HG02938 (cell line): ENCODE data around the gene RALY.

Experiments
- ATAC-seq: cut with Tn5 transposase; IDR thresholded peaks from one replicate; pipeline ENCODE4 v1.9.1; 2021; ENCODE audit warnings: mild to moderate bottlenecking, moderate library complexity; ENCODE audit not compliant: unreplicated experiment

RALY gene

DNA sequence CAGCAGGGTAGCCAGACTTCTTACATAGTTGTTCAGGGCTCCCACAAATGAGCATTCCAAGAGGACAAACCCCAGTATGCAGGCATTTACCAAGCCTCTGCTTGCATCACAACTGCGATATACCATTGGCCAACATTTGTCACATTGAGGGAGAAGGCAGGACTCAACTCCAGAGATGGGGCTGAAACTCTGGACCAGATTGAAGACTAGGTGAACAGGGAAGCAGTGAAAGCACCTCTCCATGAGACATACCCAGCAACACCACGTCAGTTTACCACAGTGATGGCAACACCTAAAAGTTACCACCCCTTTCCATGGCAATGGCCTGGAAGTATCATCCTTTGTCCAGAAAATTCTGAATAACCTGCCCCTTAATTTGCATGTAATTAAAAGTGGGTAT, 7.9 kb upstream of the RALY start:
- ATAC-seq = no peak

DNA sequence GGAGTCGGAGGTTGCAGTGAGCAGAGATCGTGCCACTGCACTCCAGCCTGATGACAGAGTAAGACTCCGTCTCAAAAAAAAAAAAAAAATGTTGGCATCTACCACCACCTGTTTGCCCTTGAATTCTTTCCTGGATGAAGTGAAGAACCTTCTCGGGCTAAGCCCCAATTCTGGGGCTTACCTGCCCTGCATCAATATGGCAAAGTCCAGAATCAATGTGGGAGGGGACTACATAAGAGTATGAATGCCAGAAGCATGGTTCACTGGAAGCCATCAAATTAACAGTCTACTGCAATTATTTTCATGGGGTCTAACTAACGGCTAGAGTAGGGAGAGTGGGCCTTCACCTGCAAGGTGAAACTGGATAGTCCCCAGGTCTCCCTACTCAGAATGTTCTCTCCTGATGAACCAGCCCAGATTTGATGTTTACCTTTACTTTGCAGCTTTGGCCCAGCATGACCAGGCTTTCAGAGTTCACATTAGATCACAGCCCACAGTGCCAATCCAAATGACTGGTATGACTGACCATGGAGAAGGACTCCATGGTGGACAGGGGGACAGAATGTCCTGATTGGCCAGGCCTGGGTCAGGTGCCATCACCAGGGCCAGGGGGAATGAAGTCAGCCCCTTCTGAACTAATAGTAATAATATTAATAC, 7.0 kb upstream of the RALY start:
- no peak for ATAC-seq

DNA sequence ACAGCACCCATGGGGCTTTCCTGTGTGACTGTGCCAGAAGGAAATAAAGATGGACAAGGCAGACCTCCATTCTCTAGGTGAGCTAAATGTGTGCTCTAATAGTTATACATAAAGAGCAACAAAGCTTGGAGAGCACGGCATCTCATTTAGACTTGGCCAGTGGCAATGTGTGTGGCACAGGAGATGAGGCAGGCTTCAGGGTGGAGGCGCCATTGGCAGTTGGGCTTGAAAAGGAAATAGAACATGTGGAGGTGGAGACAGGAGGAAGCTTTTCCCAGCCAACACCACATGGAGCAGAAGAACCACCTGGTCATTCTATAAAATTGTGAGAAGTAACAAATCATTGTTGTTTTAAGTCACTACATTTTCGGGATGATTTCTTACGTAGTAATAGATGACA, 3.6 kb upstream of the RALY start:
- no peak for ATAC-seq

DNA sequence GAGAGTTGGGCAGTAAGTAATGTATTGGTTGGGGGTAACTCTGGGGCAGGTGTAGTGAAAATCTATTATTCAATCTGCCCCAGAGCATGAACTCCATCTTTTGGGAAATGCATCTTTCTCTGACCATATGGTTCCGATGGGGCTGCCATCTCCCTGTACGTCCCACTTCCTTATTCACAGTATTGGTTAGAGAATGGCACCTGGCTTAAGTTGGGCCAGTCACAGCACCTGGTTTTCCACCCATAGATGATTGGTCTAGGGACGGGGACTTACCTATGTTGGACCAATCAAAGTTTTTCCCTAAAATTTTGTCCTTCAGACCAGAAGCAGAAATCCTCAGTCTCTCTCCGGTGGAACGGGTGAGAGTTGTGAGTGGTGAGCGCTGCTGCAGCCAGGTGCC, 2.2 kb upstream of the RALY start:
- no peak for ATAC-seq

DNA sequence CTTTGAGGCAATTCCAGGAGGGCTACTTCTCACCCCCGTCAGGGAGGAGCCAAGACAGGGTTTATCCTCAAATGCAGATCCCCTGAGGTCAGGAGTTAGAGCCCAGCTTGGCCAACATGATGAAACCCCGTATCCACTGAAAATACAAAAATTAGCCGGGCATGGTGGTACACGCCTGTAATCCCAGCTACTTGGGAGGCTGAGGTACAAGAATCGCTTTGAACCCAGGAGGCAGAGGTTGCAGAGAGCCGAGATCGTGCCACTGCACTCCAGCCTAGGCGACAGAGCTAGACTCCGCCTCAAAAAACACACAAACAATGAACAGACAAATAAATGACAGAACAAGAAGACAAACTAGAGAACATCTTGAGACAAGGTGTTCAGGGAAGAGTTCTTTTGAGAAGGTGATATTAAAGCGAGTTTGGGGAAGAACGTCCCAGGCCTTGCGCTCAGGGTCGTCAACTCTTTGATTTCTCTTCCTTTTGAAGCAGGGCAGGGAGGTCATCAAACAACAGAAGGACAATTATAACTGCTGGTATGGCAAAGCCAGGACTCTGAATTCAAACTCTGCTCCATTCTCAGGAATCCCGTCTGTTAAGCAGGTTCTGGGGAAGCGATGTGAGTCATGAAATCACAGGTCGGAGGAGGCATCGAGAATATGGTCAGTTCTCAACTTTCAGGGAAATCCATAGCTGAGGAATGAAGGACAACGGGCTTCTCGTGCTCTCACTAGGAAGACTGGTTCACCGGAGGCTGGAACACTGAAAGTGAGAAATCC, 1.4 kb upstream of the RALY start:
- no peak for ATAC-seq

DNA sequence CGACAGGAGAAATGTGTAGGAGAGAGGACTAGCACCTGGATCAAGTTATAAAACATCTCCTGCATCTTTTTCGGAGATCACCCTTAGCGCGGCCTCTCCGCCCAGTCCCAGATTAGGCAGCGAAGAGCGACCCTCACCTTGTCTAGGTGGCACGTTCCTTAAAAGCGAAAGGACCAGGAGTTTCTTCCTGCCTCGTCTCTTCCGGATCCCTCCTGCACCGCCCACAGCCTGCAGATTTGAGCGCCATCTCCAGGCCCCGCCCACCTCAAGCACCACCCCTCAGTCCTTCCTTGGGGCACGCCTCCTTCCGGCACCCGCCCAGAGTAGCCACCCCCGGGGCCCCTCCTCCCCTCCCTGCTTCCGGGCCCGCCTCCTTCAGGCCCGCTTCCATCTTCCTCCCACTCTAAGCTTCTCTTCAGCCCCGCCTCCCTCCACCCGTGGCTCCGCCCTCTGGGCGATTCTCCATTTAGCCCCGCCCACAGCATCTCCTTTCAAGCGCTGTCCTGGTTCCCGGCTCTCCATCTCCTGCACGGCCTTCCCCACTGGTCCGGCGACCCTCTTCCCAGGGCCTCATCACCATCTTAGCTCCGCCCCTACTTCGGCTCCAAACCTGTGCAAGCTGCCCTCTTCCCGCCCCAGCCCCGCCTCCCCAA, 662 bp upstream of the RALY start:
- ATAC-seq = peak; percentile 77

DNA sequence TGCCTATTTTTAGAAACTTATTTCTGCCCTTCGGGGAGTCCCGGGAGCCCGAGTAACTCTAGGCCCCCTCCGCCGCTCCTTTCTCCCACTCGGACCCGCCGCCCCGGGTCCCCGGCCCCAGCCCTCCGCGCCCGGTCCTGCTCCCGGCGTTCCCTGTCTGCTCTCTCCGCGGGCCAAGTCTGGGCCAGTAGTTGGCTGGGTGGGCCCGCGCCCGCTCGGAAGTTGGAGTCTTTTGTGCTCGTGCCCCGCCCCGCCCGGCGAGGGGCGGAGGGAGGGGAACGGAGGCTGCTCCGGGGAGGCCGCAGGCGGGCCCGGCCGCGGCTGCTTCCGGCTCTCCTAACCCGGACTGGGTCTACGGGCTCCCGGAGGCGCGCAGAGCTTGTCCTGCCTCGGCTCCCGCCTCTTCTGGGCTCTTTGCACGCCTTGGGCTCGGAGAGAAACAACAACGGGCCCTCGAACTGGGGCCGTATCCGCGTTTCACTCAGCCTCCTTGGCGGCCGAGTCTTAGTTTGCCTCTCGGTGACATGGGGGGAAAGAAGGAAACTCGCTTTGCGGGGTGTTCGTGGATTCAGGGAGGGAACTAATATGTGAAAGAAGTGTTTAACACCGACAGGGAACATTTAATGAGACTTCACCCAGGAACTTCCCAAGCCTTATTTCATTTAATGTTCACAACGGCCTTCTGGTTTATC, 657 bp downstream of the RALY start:
- peak; percentile 16 for ATAC-seq

DNA sequence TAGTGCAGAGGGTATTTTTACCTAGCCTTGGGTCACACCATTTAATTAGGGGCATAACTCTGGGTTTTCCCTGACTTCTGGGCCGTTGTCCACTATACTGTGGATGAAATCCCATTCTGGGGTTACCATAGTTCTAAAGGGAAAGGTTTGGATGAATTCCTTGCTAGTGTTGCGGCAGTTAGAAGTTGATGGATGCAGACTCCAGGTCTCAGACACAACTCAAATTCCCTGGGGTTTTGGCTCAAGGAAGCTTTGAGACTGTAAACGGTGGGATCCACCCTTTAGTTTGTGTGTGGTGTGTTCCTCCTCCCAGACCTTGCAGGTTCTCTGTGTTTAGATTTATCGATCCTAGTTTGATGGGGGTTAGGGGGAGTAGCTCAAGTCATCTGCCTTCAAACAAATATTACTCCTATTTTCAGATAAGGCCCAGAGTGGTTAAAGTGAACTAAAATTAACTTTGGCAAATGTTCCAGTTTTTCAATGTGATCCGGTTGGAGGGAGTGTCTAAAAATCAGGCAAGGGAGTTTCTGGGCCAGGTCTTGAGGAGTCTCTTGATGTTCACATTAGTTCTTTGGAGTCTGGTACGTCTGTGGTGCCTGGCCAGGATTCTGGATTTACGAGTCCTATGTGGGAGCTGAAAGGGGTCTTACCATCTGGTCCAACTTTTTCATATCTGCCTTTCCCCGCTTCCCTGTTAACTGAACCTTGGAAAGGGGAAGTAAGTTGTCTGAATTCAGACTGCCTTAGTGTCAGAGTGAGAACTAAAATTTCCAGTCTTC, 1.5 kb downstream of the RALY start:
- ATAC-seq = no peak

DNA sequence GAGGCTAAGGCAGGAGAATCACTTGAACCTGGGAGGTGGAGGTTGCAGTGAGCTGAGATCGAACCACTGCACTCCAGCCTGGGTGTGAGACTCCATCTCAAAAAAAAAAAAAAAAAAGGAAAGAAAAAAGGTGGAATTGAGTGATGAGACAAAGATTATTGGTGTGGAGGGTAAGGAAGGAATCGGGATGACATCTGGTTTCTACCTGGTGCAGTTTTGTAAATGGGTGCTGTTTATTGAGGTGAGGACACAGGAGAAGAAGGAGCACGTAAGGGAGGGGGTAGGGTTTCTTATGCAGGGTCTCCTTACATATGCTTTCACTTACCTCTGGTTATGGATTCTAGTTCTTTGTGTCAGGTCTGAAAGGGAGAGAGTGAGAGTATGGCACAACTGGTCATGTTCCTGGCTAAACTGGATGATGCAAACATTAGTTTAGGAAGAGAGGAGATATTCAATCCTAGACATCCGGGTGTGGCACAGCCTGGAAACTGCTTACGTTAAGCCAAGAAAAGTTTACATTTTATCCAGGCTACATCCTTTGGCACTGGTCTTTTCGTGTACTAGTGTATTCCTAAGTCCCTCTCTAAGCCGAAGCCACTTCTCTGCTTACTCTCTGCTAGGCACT, 5.4 kb downstream of the RALY start:
- no peak for ATAC-seq

DNA sequence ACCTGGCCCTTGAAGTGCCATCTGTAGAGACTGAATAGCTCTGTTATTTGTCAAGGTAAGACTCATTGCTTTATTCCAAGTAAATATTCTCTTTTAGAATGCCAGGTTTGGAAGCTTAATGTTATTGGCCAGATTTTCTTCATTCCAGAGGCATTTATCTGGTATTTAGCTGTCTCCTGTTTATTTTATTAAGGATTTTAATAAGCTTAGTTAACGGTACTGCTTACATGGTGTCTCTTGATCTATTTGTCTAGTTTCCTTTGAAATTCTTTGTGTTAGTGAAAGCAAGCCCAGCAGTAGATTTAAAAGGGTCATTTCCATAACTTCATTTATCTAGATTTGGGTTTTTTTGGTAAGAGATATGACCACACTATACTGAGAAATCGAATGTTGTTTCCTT, 7.7 kb downstream of the RALY start:
- ATAC-seq = no peak

DNA sequence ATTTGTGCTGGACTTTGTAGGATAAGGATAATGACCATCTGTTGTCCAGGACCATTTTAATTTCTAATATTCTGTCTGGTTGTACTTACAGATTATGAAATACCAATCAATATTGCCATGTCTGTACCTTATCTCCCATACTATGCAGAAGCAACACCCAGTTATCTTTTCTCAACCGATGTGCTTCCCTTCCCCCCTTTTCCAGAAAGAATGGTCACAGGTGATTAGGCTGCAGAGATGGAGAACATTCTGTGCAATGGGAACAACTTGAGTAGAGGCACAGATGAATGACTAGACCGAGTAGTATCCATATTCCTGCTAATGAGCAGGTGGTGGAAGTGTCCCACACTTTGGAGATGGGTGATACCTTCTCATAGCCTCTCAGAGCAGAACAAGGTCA, 10.5 kb downstream of the RALY start:
- ATAC-seq = no peak

DNA sequence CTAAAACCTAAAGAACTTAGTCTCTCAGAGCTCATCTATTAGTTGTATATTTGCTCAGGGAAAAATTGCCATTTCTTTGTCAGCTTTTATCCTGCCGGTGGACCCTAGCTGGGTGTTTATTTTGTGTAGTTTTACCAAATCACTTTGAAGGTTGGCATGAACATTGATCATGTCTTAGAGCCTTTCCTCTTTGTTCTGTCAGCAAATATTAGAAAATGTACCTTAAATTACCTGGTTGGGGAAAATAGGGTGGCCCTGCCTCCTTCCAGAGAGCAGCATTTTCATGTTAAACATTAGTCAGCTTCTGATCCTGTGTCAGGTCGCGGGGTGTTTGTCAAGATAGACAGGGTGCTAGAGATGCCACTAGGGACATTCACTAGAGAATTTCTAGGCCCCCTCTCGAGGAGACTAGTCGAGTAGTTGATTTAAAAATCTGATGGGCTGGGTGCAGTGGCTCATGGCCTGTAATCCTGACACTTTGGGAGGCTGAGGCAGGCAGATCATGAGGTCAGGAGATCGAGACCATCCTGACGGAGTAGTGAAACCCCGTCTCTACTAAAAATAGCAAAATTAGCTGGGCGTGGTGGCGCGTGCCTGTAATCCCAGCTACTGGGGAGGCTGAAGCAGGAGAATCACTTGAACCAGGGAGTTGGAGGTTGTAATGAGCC, 11.2 kb downstream of the RALY start:
- ATAC-seq = no peak

DNA sequence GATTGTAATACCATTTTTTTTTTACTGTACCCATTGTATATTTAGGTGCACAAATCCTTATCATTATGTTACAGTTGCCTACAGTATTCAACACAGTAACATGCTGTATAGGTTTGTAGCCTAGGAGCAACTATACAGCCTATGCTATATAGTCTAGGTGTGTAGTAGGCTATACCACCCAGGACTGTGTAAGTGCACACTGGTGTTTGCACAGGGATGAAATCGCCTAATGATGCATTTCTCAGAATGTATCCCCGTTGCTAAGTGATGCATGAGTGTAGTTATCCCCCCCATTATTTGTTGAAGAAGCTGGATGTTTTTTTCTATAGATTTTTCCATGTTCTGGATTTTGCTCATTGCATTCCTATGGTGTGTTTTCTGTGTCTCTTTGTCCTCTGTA, 12.9 kb downstream of the RALY start:
- ATAC-seq = no peak

DNA sequence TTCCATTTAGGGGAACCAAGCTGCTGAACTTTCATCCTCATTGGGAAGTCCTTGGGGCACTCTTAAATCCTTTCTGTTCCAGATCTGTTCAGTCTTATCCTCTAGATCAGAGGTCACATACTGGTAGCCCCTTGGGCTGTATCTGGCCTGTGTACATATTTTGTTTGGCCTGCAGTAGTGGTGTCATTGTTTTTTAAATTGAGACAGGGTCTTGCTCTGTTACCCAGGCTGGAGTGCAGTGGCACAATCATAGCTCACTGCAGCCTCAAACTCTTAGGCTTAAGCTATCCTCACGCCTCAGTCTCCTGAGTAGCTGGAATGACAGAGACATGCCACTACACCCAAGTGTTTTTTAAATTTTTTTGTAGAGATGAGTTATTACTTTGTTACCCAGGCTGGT, 14.8 kb downstream of the RALY start:
- ATAC-seq = no peak

DNA sequence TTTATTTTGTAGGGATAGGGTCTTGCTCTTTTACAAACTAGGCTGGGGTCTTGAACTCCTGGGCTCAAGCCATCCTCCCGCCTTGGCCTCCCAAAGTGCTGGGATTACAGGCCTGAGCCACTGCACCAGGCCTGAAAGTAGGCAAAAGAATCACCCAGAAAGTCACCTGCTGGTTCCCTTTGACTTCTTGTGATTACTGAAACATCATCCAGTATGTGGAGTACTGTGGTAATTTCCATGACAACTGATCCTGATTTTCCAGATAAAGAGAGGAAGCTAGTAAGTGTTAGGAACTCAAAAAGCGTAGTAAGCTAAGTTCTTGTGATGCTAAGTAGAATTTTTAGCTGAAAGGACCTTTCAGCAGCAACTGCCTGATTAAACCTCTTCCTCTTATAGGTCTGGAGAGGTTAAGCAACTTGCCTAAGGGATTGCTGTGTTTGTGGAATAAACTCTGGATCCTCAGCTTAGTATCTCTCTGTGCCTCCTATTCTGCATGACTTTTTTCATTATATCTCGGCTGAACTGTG, 16.8 kb downstream of the RALY start:
- ATAC-seq = no peak

DNA sequence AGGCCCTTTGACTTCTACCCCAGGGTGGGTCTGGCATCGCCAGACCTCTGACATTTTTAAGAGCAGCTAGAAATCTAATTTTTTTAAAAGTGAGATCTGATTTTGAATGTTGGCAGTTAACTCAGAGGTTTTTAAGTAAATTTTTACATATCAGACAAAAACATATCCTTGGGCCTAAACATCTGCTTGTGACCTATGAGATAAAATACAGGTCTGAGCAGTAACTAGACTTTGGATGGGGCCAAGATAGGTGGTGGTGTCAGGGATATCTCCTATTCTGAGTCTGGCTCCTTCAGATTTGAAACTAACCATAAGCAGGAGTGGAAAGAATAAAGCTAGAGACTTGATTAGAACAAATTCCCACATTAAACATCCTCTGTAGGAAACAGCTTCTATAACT, 17.6 kb downstream of the RALY start:
- no peak for ATAC-seq

DNA sequence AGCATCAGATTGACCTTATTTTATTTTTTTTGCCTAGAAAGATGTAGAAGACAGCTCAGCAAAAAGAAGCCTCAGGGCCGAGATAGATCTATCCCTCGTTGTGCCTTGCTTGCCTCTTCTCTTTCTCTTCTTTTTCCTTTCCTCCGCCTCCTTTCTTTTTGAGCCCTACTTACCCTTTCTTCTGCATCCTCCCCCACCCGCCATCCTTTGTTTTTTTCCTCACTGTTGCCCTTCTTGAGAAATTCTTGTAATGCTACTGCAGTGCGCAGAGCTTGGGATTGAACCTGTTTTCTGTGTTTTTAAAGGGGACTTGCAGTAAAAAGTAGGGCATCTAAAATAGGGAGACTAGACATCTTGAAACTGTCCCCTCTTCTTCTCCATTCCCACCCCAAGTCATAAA, 18.6 kb downstream of the RALY start:
- no peak for ATAC-seq

DNA sequence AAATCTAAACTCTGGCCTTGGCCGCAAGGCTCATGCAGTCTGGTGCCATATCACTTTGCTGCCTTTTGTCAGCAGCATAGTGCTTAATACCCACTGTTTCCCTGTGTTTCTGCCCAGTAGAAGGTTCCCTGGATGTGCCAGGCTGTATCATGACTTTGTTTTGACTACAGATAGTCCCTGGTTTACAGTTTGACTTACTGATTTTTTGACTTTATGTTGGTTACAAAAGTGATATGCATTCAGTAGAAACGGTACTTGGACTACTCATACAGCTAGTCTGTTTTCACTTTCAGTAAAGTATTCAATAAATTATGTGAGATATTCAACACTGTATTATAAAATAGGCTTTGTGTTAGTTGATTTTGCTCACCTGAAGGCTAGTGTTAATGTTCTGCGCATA, 19.0 kb downstream of the RALY start:
- ATAC-seq = no peak

DNA sequence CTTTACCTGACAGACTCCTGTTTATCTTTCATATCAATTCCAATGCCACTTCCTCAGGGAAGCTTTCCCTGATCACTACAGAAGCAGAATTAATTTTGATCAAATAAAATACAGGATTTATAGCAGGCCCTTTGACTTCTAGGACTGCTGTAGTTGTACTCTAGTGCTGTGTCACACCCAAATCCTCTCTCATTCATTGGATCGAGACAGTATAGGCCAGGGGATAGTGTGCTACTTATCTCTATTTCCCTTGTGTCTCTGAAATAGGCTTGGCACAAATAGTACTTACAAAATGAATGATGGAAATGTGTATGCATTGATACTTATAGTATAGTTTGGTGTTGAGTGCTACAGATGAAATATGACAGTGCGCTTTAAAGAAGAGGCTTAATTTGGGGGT, 19.8 kb downstream of the RALY start:
- no peak for ATAC-seq

DNA sequence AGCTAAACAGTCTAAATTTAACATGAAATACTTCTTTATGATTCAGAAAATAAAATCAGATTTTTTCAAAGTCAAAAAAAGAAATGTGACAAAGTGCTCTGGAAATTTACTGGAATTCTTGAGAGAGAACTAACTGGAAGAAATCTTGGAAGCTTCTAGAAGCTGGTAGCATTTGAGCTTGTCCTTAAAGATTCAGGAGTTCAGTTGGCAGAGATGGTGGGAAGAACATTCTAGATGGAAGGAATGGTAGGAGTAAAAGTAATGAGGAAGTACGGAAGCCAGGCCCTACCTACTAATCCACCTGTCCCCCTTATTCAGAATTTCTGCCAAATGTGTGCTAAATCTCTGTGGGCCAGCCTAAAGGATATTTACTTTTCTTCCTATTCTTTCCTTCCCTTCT, 21.2 kb downstream of the RALY start:
- no peak for ATAC-seq
